ENCODE measurements around the gene GNAZ.

Gene GNAZ

GRCh38 chr22:23122216-23122957 is 52.1 kb downstream of the GNAZ start:
- Histone ChIP-seq H3K9me3 (ENCODE audit: control insufficient read depth in 1 of 2, low read length in 2 of 2) (no peaks in the 10 kb centered on the region), H3K27me3 (ENCODE audit: low read depth, low read length) (no peaks in the 10 kb centered on the region), H3K4me3 (ENCODE audit: low read depth in 1 of 2, low read length in 2 of 2) (no peak overlapping the region), H3K4me1 (ENCODE audit: control insufficient read depth in 1 of 2, insufficient read depth in 2 of 2, low read length in 2 of 2) (no peaks in the 10 kb centered on the region), H3K27ac (ENCODE audit: low read length) (no peak overlapping the region), H3K36me3 (ENCODE audit: control insufficient read depth in 1 of 2, insufficient read depth in 2 of 2, low read length in 2 of 2) (no peaks in the 10 kb centered on the region)

GRCh38 chr22:23122992-23123803 is 52.9 kb downstream of the GNAZ start:
- H3K27me3 ChIP-seq (ENCODE audit: low read depth, low read length): no peaks in the 10 kb centered on the region
- no peak overlapping the region for H3K27ac ChIP-seq (ENCODE audit: low read length)
- H3K4me1 ChIP-seq (ENCODE audit: control insufficient read depth in 1 of 2, insufficient read depth in 2 of 2, low read length in 2 of 2): peaks cover 0 to 3% of the 10 kb centered on the region in 2 donors
- no peak overlapping the region for H3K4me3 ChIP-seq (ENCODE audit: low read depth in 1 of 2, low read length in 2 of 2)
- H3K36me3 ChIP-seq (ENCODE audit: control insufficient read depth in 1 of 2, insufficient read depth in 2 of 2, low read length in 2 of 2): no peaks in the 10 kb centered on the region
- no peaks in the 10 kb centered on the region for H3K9me3 ChIP-seq (ENCODE audit: control insufficient read depth in 1 of 2, low read length in 2 of 2)

- Histone ChIP-seq H3K36me3 (ENCODE audit: control insufficient read depth in 1 of 2, insufficient read depth in 2 of 2, low read length in 2 of 2) (no peaks in the 10 kb centered on the region), H3K4me3 (ENCODE audit: low read depth in 1 of 2, low read length in 2 of 2) (no peak overlapping the region), H3K4me1 (ENCODE audit: control insufficient read depth in 1 of 2, insufficient read depth in 2 of 2, low read length in 2 of 2) (peaks cover 0 to 5% of the 10 kb centered on the region in 2 donors), H3K27ac (ENCODE audit: low read length) (no peak overlapping the region), H3K27me3 (ENCODE audit: low read depth, low read length) (no peaks in the 10 kb centered on the region), H3K9me3 (ENCODE audit: control insufficient read depth in 1 of 2, low read length in 2 of 2) (no peaks in the 10 kb centered on the region)
Observed at GRCh38 chr22:23123804-23124254, 53.5 kb downstream of the GNAZ start.

GRCh38 chr22:23124611-23125511 is 54.5 kb downstream of the GNAZ start:
- Histone ChIP-seq H3K9me3 (ENCODE audit: control insufficient read depth in 1 of 2, low read length in 2 of 2) (no peaks in the 10 kb centered on the region), H3K27me3 (ENCODE audit: low read depth, low read length) (no peaks in the 10 kb centered on the region), H3K4me1 (ENCODE audit: control insufficient read depth in 1 of 2, insufficient read depth in 2 of 2, low read length in 2 of 2) (peaks cover 0 to 5% of the 10 kb centered on the region in 2 donors), H3K36me3 (ENCODE audit: control insufficient read depth in 1 of 2, insufficient read depth in 2 of 2, low read length in 2 of 2) (no peaks in the 10 kb centered on the region), H3K27ac (ENCODE audit: low read length) (no peak overlapping the region), H3K4me3 (ENCODE audit: low read depth in 1 of 2, low read length in 2 of 2) (no peak overlapping the region)

GRCh38 chr22:23125512-23126103 is 55.3 kb downstream of the GNAZ start:
- H3K4me1 ChIP-seq (ENCODE audit: control insufficient read depth in 1 of 2, insufficient read depth in 2 of 2, low read length in 2 of 2): peaks cover 0 to 5% of the 10 kb centered on the region in 2 donors
- H3K27me3 ChIP-seq (ENCODE audit: low read depth, low read length): no peaks in the 10 kb centered on the region
- H3K4me3 ChIP-seq (ENCODE audit: low read depth in 1 of 2, low read length in 2 of 2): no peak overlapping the region
- H3K9me3 ChIP-seq (ENCODE audit: control insufficient read depth in 1 of 2, low read length in 2 of 2): no peaks in the 10 kb centered on the region
- no peaks in the 10 kb centered on the region for H3K36me3 ChIP-seq (ENCODE audit: control insufficient read depth in 1 of 2, insufficient read depth in 2 of 2, low read length in 2 of 2)
- H3K27ac ChIP-seq (ENCODE audit: low read length): no peak overlapping the region

GRCh38 chr22:23126165-23127054 is 56.1 kb downstream of the GNAZ start:
- no peaks in the 10 kb centered on the region for H3K27me3 ChIP-seq (ENCODE audit: low read depth, low read length)
- no peaks in the 10 kb centered on the region for H3K36me3 ChIP-seq (ENCODE audit: control insufficient read depth in 1 of 2, insufficient read depth in 2 of 2, low read length in 2 of 2)
- H3K27ac ChIP-seq (ENCODE audit: low read length): no peak overlapping the region
- H3K9me3 ChIP-seq (ENCODE audit: control insufficient read depth in 1 of 2, low read length in 2 of 2): no peaks in the 10 kb centered on the region
- peaks cover 0 to 5% of the 10 kb centered on the region in 2 donors for H3K4me1 ChIP-seq (ENCODE audit: control insufficient read depth in 1 of 2, insufficient read depth in 2 of 2, low read length in 2 of 2)
- no peak overlapping the region for H3K4me3 ChIP-seq (ENCODE audit: low read depth in 1 of 2, low read length in 2 of 2)

GRCh38 chr22:23127055-23127756 is 56.9 kb downstream of the GNAZ start:
- Histone ChIP-seq H3K27me3 (ENCODE audit: low read depth, low read length) (no peaks in the 10 kb centered on the region), H3K4me3 (ENCODE audit: low read depth in 1 of 2, low read length in 2 of 2) (no peak overlapping the region), H3K27ac (ENCODE audit: low read length) (no peak overlapping the region), H3K4me1 (ENCODE audit: control insufficient read depth in 1 of 2, insufficient read depth in 2 of 2, low read length in 2 of 2) (peaks cover 0 to 5% of the 10 kb centered on the region in 2 donors), H3K9me3 (ENCODE audit: control insufficient read depth in 1 of 2, low read length in 2 of 2) (no peaks in the 10 kb centered on the region), H3K36me3 (ENCODE audit: control insufficient read depth in 1 of 2, insufficient read depth in 2 of 2, low read length in 2 of 2) (no peaks in the 10 kb centered on the region)

GRCh38 chr22:23127788-23128187 is 57.5 kb downstream of the GNAZ start:
- Histone ChIP-seq H3K27ac (ENCODE audit: low read length) (no peak overlapping the region), H3K4me1 (ENCODE audit: control insufficient read depth in 1 of 2, insufficient read depth in 2 of 2, low read length in 2 of 2) (peaks cover 0 to 5% of the 10 kb centered on the region in 2 donors), H3K36me3 (ENCODE audit: control insufficient read depth in 1 of 2, insufficient read depth in 2 of 2, low read length in 2 of 2) (no peaks in the 10 kb centered on the region), H3K9me3 (ENCODE audit: control insufficient read depth in 1 of 2, low read length in 2 of 2) (no peaks in the 10 kb centered on the region), H3K27me3 (ENCODE audit: low read depth, low read length) (no peaks in the 10 kb centered on the region), H3K4me3 (ENCODE audit: low read depth in 1 of 2, low read length in 2 of 2) (no peak overlapping the region)

- H3K36me3 ChIP-seq (ENCODE audit: control insufficient read depth in 1 of 2, insufficient read depth in 2 of 2, low read length in 2 of 2): no peaks in the 10 kb centered on the region
- H3K27me3 ChIP-seq (ENCODE audit: low read depth, low read length): no peaks in the 10 kb centered on the region
- peaks cover 0 to 5% of the 10 kb centered on the region in 2 donors for H3K4me1 ChIP-seq (ENCODE audit: control insufficient read depth in 1 of 2, insufficient read depth in 2 of 2, low read length in 2 of 2)
- H3K27ac ChIP-seq (ENCODE audit: low read length): no peak overlapping the region
- no peak overlapping the region for H3K4me3 ChIP-seq (ENCODE audit: low read depth in 1 of 2, low read length in 2 of 2)
- H3K9me3 ChIP-seq (ENCODE audit: control insufficient read depth in 1 of 2, low read length in 2 of 2): no peaks in the 10 kb centered on the region
Observed at GRCh38 chr22:23128269-23129108, 58.2 kb downstream of the GNAZ start.
